LNCaP clone FGC (cell line): Measurements from ENCODE around the gene TAMALIN.

Experiments
- DNase-seq: peaks from one replicate; pipeline ENCODE4 v3.0.0-alpha.2; 2011; ENCODE audit warnings: low read depth
- H3K4me3 ChIP-seq: 2 replicates; pipeline ENCODE4 v1.5.1; 2011; ENCODE audit warnings: mild to moderate bottlenecking, low read depth, low read length, control low read depth
- TF ChIP-seq, protein P1 (sequence below): IDR thresholded peaks from 2 replicates; pipeline ENCODE4 v1.5.1; 2012; ENCODE audit warnings: mild to moderate bottlenecking; ENCODE audit not compliant: control insufficient read depth, insufficient read depth; ENCODE audit errors: extremely low read depth

The TAMALIN gene

DNA sequence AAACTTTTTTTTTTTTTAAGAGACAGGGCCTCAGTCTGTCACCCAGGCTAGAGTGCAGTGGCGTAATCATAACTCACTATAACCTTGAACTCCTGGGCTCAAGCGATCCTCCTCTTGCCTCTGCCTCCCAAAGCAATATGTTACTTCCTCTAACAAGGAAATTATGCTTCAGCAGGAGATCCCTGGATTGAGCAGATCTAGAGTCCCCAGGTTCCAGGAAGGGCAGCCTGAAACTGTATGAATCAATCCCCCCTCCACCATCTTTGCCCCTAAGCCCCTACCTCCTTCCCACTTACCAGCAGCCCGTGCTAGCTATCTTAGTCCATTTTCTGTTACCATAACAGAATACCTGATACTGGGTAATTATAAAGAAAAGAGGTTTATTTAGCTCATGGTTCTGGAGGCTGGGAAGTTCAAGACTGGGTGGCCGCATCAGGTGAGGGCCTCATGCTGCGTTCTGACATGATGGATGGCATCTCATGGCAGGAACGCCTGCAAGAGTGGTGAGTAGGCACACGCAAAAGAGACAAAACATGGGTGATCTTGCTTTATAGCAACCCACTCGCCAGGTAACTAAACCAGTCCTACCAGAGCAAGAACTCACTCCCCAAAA lies 5.0 kb downstream of the TAMALIN start:
- TF ChIP-seq, protein P1, sequence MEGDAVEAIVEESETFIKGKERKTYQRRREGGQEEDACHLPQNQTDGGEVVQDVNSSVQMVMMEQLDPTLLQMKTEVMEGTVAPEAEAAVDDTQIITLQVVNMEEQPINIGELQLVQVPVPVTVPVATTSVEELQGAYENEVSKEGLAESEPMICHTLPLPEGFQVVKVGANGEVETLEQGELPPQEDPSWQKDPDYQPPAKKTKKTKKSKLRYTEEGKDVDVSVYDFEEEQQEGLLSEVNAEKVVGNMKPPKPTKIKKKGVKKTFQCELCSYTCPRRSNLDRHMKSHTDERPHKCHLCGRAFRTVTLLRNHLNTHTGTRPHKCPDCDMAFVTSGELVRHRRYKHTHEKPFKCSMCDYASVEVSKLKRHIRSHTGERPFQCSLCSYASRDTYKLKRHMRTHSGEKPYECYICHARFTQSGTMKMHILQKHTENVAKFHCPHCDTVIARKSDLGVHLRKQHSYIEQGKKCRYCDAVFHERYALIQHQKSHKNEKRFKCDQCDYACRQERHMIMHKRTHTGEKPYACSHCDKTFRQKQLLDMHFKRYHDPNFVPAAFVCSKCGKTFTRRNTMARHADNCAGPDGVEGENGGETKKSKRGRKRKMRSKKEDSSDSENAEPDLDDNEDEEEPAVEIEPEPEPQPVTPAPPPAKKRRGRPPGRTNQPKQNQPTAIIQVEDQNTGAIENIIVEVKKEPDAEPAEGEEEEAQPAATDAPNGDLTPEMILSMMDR, result no peak
- H3K4me3 ChIP-seq, result no peak overlapping the region
- no peak for DNase-seq

DNA sequence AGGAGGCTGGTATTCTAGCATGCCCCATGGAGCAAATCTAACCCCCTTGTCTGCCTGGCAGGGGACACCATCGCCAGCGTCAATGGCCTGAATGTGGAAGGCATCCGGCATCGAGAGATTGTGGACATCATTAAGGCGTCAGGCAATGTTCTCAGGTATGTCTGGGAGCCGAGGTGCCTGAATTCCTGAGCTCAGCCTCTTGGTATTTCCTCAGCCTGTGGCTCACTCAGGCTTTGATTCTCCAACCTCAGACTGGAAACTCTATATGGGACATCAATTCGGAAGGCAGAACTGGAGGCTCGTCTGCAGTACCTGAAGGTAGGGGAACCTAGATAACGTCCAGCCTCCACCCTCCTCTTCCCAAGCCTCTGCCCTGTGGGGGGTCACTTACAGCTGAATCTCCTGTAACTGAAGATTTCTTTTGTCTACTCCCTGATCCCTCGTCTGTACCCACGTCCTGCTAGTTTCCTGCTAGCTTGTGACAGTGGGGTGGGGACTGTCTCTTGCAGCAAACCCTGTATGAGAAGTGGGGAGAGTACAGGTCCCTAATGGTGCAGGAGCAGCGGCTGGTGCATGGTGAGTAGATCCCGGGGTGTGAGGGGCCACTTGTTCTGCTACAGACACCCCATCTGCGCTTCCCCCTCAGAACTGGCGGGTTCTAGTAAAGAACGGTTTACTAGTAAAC lies 7.0 kb downstream of the TAMALIN start:
- TF ChIP-seq, protein P1, result no peak
- H3K4me3 ChIP-seq, result no peak overlapping the region
- no peak for DNase-seq

DNA sequence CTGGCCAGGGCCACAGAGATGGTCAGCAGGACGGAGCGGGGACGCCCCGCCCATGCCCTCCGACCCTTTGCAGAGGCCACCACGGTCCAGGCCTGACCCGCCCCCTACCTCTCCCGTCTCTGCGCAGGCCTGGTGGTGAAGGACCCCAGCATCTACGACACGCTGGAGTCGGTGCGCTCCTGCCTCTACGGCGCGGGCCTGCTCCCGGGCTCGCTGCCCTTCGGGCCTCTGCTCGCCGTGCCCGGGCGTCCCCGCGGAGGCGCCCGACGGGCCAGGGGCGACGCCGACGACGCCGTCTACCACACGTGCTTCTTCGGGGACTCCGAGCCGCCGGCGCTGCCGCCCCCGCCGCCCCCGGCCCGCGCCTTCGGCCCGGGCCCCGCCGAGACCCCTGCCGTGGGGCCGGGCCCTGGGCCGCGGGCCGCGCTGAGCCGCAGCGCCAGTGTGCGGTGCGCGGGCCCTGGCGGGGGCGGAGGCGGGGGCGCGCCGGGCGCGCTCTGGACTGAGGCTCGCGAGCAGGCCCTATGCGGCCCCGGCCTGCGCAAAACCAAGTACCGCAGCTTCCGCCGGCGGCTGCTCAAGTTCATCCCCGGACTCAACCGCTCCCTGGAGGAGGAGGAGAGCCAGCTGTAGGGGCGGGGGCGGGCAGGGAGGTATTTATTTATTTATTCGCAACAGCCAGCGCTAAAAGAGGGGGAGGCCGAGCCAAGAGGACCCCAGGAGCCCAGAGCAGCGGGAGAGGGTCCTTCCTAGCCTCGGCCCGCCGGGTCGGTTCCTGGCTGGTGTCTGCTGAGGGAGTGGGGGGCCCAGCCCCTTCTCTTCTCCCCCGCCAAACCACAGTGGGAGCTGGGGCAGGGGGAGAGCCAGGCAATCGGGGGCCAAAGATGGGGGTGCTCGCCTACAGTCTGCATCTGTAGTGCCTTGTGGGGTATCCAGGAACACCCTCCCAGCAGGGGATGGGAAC lies 8.1 kb downstream of the TAMALIN start:
- no peak for DNase-seq
- TF ChIP-seq, protein P1, result no peak
- no peak overlapping the region for H3K4me3 ChIP-seq

DNA sequence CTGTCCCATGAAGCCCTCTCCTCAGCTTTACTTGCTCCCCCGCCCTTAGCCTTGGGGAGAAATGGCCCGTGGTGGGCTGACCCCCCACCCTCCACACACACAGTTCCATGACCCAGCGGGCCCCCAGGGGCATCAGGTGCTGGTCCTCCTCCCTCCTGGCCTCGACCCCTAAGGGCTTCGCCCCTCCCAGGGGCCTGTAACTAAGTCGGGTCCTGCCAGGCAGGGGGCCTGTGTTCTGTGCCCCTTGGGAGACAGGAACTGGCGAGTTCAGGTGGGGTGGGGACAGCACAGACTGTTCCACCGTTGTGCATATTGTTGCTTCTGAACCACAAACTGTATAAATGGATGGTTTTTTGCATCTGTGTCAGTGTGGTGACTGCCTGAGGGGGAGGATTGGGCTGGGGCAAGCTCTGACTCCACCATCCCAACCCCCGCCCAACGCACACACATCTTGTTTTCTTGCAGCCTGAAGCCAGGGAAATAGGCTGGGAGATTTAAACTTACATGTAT lies 8.8 kb downstream of the TAMALIN start:
- TF ChIP-seq, protein P1, result no peak
- H3K4me3 ChIP-seq, result no peak overlapping the region
- DNase-seq, result no peak

DNA sequence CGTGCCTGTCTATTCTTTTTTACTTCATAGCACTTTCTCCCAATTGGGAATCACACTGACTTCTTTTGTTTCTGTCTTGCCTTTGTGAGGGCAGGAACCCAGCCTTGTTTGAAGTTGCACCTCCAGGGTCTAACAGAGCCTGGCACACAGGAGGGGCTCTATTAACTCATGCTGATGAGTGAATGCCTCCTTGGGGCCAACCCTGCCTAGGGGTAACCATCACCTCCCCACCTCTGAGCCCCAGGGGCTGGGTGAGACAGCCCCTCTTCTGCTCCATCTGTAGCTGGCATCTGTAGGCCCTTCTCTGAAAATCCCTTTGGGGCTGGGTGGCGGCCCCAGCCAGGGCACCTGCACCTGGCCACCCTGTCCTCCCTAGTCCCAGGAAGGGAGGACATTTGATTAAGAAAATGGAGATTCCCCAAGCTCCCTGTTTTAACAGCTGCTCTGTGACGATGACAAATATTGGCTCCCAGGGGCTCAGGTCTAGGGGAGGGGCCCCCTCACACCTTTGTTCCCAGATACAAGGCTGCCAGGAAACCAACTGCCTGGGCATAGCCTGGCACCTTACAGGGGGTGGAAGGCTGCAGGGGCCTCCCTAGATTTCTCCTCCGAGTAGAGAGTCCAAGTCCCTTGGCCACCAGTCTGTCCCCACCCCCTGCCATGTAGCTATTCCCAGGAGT lies 11.8 kb downstream of the TAMALIN start:
- no peak for DNase-seq
- H3K4me3 ChIP-seq, result no peak overlapping the region
- TF ChIP-seq, protein P1, result no peak

DNA sequence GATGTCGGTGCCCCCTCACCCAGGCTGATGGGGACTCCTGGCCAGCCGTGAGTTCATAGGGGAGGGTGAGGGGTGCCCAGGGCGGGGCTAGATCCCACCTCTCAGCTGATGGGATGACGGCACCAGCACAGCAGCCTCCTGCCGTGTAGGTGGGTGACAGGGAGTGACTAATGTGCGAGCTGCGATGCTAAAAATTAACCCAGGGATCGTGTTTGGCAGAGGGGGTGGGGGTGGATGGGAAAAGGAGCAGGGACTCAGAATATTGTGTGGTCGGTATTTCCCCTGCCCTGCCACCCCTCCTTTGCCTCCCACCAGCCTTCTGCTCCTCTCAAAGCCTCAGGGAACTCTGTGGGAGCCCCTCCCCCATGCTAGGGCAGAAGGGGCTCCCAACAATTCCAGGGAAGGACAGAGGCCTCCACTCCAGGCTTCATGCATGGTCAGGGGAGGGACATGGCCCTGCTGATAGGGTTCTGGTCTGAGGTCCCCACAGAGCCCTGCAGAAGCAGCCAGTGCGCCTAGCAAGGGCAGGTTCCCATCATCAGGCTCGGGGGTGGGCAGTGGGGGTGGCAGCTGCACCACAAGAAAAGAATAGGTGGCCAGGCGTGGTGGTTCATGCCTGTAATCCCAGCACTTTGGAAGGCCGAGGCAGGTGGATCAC lies 12.5 kb downstream of the TAMALIN start:
- DNase-seq, result no peak
- no peak overlapping the region for H3K4me3 ChIP-seq
- TF ChIP-seq, protein P1, result no peak
